IPS-18c (cell line): Measurements from ENCODE around the gene CD58.
"Not testable (repeated sequence)": the region's sequence is repeated elsewhere in the genome, so short reads cannot be mapped to it uniquely, and the experiment has no call there.

Source experiments
- H3K4me3 ChIP-seq: 2 replicates; pipeline ENCODE4 v1.7.0; 2013; ENCODE audit warnings: low read depth, mild to moderate bottlenecking, low read length, moderate library complexity; ENCODE audit not compliant: insufficient read depth
- H3K9me3 ChIP-seq: one replicate; pipeline ENCODE4 v1.6.1; 2013; ENCODE audit warnings: mild to moderate bottlenecking, low read length, moderate library complexity; ENCODE audit not compliant: control insufficient read depth, insufficient read depth

CD58 gene

DNA sequence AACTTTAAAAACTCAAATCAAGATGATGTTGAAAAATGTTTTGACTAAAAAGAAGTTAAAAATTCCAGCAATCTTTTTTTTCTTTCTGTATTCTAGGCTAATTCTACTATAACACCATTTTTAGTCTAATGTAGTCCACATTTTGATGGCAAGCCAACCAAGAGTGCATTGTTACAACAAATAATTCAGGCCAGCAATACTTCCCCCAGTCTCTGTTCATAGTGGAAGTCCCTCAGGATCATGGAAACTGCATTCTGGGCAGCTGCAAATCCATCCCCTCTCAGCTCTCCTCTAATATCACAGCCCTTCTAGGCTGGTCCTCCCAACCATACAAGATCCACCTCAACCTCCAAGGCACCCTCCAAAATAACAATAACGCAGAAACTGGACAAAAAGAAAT, 7.8 kb upstream of the CD58 start:
- H3K9me3 ChIP-seq: no peaks in the 10 kb centered on the region
- H3K4me3 ChIP-seq: no peak overlapping the region

DNA sequence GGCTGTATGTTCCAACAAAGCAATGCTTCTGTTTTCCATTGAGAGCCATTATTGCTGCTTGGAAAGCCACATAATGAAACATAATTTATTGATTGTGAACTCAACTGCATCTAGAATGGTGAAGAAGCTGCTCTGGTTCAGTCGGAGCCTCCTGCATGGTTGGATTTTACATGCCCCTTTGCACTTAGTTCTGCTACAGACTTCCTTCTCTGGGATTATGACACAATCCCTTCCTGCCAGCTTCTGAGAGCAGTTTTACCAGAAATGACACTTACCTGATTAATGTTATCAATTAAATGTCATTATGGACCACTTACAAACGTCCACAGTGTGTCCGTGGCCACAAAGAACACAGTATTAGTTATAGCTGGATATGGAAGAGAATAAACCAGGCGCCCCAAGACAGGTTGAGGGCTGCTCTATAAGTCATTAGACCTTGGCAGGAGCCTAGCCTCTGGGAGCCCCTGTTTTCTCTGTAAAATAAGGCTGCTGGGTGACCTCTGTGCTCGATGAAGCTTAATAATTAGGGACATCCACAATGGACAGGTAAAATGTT, 7.0 kb upstream of the CD58 start:
- no peak overlapping the region for H3K4me3 ChIP-seq
- H3K9me3 ChIP-seq: no peaks in the 10 kb centered on the region

GRCh38 chr1:116574581-116575291, 3.9 kb upstream of the CD58 start:
- Histone ChIP-seq H3K9me3 (no peaks in the 10 kb centered on the region), H3K4me3 (no peak overlapping the region)

- Histone ChIP-seq H3K4me3 (no peak overlapping the region), H3K9me3 (no peaks in the 10 kb centered on the region)
Observed at GRCh38 chr1:116573431-116574095, 2.7 kb upstream of the CD58 start.

- Histone ChIP-seq H3K9me3 (no peaks in the 10 kb centered on the region), H3K4me3 (no peak overlapping the region)
Observed at GRCh38 chr1:116572771-116573430, 2.1 kb upstream of the CD58 start.

- no peaks in the 10 kb centered on the region for H3K9me3 ChIP-seq
- no peak overlapping the region for H3K4me3 ChIP-seq
Observed at GRCh38 chr1:116572099-116572498, 1.3 kb upstream of the CD58 start.

- H3K4me3 ChIP-seq: peak overlapping the region; percentile 83
- H3K9me3 ChIP-seq: no peaks in the 10 kb centered on the region
Observed at GRCh38 chr1:116571215-116571919, 541 bp upstream of the CD58 start.

DNA sequence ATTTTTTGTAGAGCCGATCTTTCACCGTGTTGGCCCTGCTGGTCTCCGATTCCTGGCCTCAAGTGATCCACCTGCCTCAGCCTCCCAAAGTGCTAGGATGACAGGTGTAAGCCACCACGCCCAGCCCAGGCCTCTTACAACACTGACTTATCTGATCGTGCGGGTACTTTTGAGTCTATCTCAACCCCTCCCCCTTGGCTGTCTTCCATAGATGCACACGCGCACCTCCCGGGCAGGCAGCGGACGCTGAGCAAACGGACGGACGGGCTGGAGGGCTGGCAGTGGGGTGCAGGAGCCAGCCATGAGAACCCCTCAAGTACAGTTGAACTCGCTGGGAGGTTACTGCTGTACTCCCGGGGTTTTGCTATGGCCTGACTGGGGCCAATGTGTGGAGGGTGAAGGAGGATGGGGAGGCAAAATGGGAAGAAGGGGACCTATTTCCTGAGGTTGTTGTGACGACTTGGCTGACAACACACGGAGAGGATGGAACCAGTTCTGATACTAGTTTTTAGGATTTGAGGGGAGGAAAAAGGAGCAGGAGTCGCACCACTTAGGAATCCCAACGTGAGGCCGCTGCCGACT, 959 bp downstream of the CD58 start:
- Histone ChIP-seq H3K9me3 (no peaks in the 10 kb centered on the region), H3K4me3 (peak overlapping the region; percentile 83)

DNA sequence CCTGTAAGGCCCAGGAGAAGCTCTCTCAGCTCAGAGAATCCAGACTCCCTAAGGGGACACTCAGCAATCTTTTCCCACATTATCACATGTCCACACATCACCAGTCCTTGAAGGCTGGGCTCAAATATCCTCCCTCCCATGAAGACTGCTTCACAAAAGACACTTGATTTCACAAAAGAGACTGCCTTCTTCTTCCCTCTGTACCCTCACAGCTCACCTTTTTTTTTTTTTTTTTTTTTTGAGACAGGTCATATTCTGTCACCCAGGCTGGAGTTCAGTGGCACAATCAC, 1.5 kb downstream of the CD58 start:
- Histone ChIP-seq H3K9me3 (no peaks in the 10 kb centered on the region), H3K4me3 (no peak overlapping the region)

DNA sequence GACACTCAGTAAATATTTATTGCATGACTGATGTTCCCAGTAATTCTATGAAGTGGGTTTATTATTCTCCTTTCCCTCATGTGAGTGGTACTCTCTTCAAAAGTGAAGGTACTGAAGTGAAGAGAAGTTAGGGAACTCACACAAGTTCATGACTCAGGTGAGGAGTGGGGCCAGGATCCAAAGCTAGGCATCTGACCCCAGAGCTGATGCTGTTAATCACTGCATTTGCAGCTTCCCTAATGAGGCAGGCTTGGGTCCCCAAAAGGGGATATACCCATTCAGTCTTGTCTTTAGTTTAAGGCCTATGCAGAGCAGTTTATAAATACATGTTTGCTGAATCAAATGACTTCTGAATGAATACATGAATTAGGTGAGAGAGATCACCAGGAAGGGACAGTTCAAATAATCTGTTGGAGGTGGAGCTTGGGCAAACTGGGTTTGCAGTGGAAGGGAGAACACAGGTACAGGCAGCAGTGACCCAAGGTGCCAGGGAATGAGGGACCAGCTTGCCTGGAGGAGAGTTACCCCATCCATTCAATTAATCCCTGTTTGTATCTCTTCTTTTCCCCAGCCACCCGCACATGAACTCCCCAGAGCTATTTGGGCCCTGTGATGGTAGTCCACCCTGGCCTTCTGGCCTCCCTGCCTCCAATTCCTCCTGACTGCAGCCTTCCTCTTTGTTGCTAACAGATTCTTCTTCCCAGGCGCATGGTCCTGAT, 2.0 kb downstream of the CD58 start:
- Histone ChIP-seq H3K4me3 (no peak overlapping the region), H3K9me3 (no peaks in the 10 kb centered on the region)

DNA sequence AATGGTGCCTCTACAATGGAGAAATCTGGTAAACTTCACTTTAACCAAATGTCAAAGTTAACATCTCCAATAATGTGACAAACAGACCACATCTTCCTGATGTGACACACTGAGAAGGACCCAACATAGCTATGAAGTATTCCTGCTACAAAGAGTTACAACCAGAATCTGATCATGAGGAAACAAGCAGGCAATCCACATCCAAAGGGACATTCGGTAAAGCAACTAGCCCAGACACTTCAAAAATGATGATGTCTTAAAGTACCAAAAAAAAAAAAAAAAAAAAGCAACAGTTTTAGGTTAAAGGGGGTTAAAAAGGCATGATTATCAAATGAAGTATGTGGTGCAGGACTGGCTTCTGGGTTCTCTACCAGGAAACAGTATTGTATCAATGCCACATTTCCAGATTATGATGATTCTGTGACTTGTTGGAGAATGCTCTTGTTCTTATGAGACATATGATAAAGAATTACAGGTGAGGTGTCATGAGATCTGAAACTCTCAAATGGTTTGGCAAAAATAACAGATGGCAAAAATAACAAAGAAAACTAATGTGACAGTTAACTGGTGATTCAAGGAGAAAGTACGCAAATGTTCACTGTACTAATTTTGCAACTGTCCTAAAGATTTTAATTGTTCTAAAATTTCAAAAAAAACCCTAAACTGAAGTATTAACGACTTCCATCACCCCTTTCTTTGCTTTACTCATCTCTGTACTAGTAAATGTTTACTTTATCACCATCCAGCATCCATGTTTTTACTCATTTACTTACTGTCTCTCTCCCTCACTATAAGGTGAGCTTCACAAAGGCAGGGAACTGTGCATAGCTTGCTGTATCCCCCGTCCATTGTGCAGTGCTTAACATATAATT, 2.8 kb downstream of the CD58 start:
- Histone ChIP-seq H3K4me3 (no peak overlapping the region), H3K9me3 (no peaks in the 10 kb centered on the region)

- no peaks in the 10 kb centered on the region for H3K9me3 ChIP-seq
- no peak overlapping the region for H3K4me3 ChIP-seq
Observed at GRCh38 chr1:116565222-116565621, 5.6 kb downstream of the CD58 start.

GRCh38 chr1:116564426-116564825, 6.4 kb downstream of the CD58 start:
- Histone ChIP-seq H3K4me3 (no peak overlapping the region), H3K9me3 (no peaks in the 10 kb centered on the region)

DNA sequence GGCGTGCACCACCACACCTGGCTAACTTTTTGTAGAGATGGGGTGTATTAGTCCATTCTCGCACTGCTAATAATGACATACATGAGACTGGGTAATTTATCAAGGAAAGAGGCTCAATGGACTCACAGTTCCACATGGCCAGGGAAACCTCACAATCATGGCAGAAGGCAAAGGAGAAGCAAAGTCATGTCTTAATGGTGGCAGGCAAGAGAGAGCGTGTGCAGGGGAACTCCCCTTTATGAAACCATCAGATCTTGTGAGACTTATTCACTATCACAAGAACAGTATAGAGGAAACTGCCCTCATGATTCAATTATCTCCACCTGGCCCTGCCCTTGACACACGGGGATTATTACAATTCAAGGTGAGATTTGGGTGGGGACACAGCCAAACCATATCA, 8.4 kb downstream of the CD58 start:
- not testable (repeated sequence) for H3K4me3 ChIP-seq, H3K9me3 ChIP-seq

- Histone ChIP-seq H3K9me3 (no peaks in the 10 kb centered on the region), H3K4me3 (no peak overlapping the region)
Observed at GRCh38 chr1:116561563-116561962, 9.3 kb downstream of the CD58 start.
